HCT116 (cell line): Measurements from ENCODE around the gene TEX30.

Experiments used
- CBX3 ChIP-seq: IDR thresholded peaks from 2 replicates; pipeline ENCODE4 v1.6.1; 2012; ENCODE audit warnings: low read depth
- CTCF ChIP-seq, 3 experiments: fragments of 200-600 bp in 1 of 3; sonication (generic) in 1 of 3; IDR thresholded peaks in 2 of 3; conservative IDR thresholded peaks in 1 of 3; 2 replicates each; pipeline ENCODE4 v1.5.1; 2012 to 2017; ENCODE audit warnings: low read depth in 2 of 3, low read length in 2 of 3, antibody characterized with exemption in 1 of 3, borderline replicate concordance in 1 of 3, control low read depth in 1 of 3, mild to moderate bottlenecking in 1 of 3, mixed read lengths in 1 of 3, mixed run types in 1 of 3, moderate library complexity in 1 of 3; ENCODE audit not compliant: insufficient read depth in 1 of 3
- JUND ChIP-seq: IDR thresholded peaks from 2 replicates; pipeline ENCODE4 v1.6.1; 2012
- REST ChIP-seq: IDR thresholded peaks from 2 replicates; pipeline ENCODE4 v1.6.1; 2012; ENCODE audit warnings: low read depth

DNA sequence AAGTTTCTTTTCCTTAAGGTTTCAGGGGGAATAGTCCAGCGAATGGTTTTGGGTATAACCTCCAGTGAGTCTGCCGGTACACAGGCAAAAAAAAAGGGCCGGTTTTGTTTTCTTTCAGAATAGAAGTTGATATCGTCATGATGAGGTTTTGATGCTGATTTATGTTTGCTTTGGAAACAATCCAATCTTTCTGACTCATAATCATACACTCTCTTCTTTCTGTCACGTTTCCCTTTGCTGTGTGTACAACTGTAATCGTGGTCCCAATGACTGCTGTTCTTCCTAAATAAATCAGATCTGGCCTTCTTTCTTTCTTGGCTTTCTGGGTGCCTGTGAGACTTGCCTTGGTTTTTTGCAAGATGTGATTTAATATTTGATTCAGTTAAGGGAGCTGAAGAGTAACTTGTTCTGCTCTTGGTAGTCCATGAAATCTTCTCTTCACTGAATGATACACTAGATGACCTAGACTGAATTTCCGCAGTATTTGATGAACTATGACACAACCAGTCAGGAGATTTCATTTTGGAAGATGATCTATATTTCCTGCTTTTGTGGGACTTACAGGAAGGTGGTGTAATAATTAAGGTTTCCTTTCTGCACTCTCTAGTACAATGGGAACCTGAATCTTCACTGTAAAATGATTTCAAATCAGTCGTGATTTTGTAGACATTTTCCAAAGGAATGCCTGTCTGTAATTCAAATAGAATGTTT is 43.9 kb downstream of the TEX30 start:
- TF ChIP-seq CTCF (IDR thresholded peaks at IDR 0.05 in 2 of 3, conservative IDR thresholded peaks at IDR 0.05 in 1 of 3; ENCODE audit: borderline replicate concordance in 1 of 3, insufficient read depth in 1 of 3, low read depth in 2 of 3, low read length in 2 of 3) (no peak), JUND (no peak), CBX3 (no peak), REST (no peak)
